Ishikawa (cell line): ENCODE results near the gene REG3G.

Experiments
- CEBPB ChIP-seq: IDR thresholded peaks from 2 replicates; pipeline ENCODE4 v1.6.1; 2012
- EGR1 ChIP-seq: IDR thresholded peaks from 2 replicates; pipeline ENCODE4 v1.6.1; 2012
- EP300 ChIP-seq: IDR thresholded peaks from 2 replicates; pipeline ENCODE4 v1.6.1; 2012; ENCODE audit warnings: borderline replicate concordance
- FOXM1 ChIP-seq: IDR thresholded peaks from 2 replicates; pipeline ENCODE4 v1.6.1; 2012; ENCODE audit warnings: low read depth, borderline replicate concordance
- NFIC ChIP-seq: IDR thresholded peaks from 2 replicates; pipeline ENCODE4 v1.6.1; 2012
- REST ChIP-seq: IDR thresholded peaks from 2 replicates; pipeline ENCODE4 v1.6.1; 2012; ENCODE audit warnings: low read depth, mild to moderate bottlenecking
- TAF1 ChIP-seq: IDR thresholded peaks from 2 replicates; pipeline ENCODE4 v1.6.1; 2012; ENCODE audit warnings: low read depth, mild to moderate bottlenecking
- TCF12 ChIP-seq: IDR thresholded peaks from 2 replicates; pipeline ENCODE4 v1.6.1; 2012; ENCODE audit warnings: low read depth
- TEAD4 ChIP-seq: IDR thresholded peaks from 2 replicates; pipeline ENCODE4 v1.6.1; 2012
- USF1 ChIP-seq: IDR thresholded peaks from 2 replicates; pipeline ENCODE4 v1.6.1; 2012
- ZBTB7A ChIP-seq: IDR thresholded peaks from 2 replicates; pipeline ENCODE4 v1.6.1; 2012; ENCODE audit warnings: low read depth
- TF ChIP-seq, protein P1 (sequence below): IDR thresholded peaks from 2 replicates; pipeline ENCODE4 v1.6.1; 2012

REG3G gene

GRCh38 chr2:79065201-79065600 is 39.7 kb downstream of the REG3G start:
- TF ChIP-seq TCF12, result no peak
- TF ChIP-seq TAF1, result no peak
- TF ChIP-seq EP300, result no peak
- no peak for TF ChIP-seq TEAD4
- TF ChIP-seq REST, result no peak
- TF ChIP-seq EGR1, result no peak
- no peak for TF ChIP-seq CEBPB
- TF ChIP-seq ZBTB7A, result no peak
- TF ChIP-seq USF1, result no peak
- TF ChIP-seq, protein P1, sequence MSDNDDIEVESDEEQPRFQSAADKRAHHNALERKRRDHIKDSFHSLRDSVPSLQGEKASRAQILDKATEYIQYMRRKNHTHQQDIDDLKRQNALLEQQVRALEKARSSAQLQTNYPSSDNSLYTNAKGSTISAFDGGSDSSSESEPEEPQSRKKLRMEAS, result no peak
- TF ChIP-seq FOXM1, result no peak

DNA sequence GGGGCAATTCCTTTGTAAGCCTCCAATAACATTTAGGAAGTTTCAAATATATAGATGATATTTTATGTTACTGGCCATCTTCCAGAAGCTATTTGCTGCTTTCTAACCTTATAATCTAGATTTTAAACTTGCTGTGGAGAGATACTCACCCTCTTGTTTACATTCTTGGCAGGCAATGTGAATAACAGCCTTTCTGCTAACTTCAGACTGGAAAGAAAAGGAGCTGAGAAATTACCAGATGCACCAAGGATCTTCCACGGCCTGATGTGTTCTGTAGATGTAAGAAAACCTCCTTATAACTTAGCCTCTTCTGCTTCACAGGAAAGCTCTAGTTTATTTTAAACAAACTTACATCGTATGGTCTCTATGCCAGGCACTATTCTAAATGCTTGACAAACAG is 45.6 kb downstream of the REG3G start:
- TF ChIP-seq NFIC (no peak), CEBPB (no peak)
- TF ChIP-seq, protein P1, result no peak
